HL-60/S4 treated with phorbol 12-myristate 13-acetate at 8.2 ng/mL for 4 days and 3 days (cell line): Measurements from ENCODE around the gene DOP1A.

Source experiments
- in situ Hi-C: fragments of 300-500 bp; cut with MboI; formaldehyde crosslinking; loops from 2 replicates; pipeline ENCODE4 v1.15.0; 2022; ENCODE audit warnings: low sequenced_read_pairs

Gene DOP1A

DNA sequence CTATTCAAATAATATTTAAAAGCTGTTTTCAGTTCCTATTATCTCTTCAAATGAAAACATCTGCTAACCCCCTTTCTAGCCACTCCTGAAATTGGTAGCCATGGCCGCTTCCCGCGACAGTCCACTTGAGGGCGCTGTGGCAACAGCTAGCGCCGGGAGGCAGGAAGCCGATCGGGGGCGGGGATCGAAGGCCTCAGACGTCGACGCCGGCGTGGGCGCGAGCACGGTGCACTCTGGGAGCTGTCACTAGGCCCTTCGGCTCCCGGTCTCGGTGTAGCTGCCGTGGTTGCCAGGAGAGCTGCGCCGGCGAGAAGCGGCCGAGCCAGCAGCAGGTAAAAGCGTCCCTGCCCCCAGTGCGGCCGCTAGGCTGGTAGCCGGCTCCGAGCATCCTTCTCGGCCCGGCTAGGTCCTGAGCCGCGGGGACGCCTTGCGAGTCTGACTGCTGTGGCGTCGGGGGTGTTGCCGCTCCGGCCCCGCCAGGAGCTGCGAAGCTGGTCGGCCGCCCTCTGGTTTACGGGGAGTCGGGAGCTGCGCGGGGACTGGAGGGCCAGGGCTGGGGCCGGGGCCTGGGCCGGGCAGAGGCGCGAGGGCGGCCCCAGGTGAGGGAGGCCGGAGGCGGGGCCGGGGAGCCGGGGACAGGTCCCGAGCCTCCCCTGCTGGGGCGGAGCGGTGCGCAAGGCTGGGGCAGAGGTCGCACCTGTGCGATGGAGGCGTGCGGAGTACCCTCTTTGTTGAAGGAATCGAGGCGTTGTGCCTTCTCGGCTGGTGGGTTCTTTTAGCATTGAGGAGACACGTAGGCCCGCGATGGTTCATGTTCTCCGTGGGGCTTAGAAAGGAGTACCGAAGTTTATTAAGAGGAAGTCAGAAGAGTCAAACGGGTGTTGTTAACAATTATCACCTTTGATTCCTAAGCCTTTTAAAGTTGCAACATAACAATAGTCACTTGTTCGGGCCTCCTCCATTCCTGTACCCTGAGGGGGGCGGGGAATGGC is at the start of gene DOP1A:
TSS of gene DOP1A (plus strand) at position 224 of the 992 bp plus-strand sequence. CDS start 29,307 bp downstream, outside the sequence.
- in situ Hi-C loops: no loop called here

- in situ Hi-C loops: no loop called here
Measured at GRCh38 chr6:83019741-83020140, 47.7 kb upstream of the DOP1A start.

GRCh38 chr6:83031689-83032088 is 35.8 kb upstream of the DOP1A start:
- in situ Hi-C loops: no loop called here

GRCh38 chr6:83038246-83038645 is 29.2 kb upstream of the DOP1A start:
- in situ Hi-C loops: no loop called here

DNA sequence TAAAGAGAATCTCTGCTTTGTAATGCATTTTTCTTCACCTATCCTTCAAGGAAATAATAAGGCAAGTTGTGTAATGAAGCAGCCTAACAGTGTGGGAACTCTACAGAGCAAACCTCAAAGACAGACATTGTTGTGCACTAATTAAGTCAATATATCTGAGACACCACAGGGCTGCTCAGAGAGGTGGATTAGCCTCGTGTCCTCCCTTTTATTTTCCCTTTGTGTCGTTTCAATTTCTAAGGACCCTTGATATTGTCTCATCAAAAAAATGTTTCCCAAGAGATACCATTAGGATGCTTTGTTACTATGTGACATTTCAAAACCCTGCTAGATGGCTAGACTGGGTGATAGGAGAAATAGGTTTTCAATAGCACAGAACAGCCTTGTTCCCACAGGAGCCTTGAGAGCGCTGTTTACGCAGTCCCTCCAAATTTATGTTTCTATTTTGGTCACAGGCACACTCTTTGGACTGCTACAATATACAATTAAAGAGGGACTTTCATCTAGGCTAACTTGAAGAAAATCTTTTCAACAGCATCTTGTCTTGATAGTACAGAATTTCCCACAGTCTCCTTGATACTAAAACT is 24.9 kb upstream of the DOP1A start:
- in situ Hi-C loops: no loop called here

DNA sequence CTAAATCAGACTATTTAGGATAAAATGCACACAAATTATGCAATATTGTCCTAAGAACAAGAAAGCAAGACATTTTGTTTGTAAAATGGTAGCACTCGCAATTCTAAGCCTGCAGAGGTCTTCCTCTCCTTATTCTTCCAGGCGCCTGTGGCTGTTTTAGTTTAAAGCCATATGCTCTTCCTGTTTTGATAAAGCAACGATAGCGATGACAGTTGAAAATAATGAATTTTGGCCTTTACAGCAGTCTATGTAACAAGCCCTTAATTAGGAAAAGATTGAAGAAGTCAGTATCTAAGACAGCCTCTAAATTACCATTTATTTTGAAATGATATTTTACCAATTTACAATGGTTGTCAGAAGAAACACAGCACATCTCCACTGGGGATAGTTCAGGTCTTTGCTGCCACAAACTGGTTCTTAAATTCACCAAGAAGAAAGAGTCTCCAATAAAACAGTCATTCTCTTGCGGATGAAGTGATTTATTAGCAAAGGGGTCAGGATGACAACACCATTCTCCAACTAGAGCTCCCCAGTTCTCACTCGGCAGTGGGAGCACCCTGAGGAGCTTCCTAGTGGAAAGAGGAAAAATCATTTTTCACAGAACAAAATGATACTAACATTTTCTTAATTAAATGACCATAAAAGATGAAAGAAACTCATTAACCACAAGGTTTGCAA is 23.2 kb upstream of the DOP1A start:
- in situ Hi-C loops: no loop called here

- in situ Hi-C loops: no loop called here
Measured at GRCh38 chr6:83047065-83047754, 20.3 kb upstream of the DOP1A start.

GRCh38 chr6:83051377-83052172 is 15.9 kb upstream of the DOP1A start:
- in situ Hi-C loops: loop anchor here (10.0 kb wide), 1 partner anchor 797 kb away; no protein-coding TSS in a partner anchor

DNA sequence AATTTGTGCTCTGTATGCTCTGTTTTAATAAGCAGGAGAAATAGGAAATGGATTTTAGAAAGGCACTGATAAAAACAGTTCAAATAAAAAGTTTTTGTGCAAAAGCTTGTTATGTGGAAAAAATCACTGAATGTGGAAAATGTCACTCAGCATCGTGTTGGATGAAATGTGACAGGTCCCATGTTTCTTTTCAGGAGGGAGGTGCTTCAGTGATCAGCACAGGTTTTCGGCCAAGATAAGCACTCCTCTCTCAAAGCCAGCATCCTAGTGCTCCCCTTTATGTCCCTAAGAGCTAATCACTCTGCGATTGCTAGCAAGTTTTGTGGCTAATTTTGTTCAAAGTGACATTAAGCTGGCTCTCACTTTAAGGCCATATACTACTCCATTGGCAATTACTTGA is 13.8 kb upstream of the DOP1A start:
- in situ Hi-C loops: loop anchor here (10.0 kb wide), 1 partner anchor 799 kb away; no protein-coding TSS in a partner anchor

- in situ Hi-C loops: loop anchor here (10.0 kb wide), 1 partner anchor 801 kb away; no protein-coding TSS in a partner anchor
Measured at GRCh38 chr6:83055366-83055964, 12.0 kb upstream of the DOP1A start.

DNA sequence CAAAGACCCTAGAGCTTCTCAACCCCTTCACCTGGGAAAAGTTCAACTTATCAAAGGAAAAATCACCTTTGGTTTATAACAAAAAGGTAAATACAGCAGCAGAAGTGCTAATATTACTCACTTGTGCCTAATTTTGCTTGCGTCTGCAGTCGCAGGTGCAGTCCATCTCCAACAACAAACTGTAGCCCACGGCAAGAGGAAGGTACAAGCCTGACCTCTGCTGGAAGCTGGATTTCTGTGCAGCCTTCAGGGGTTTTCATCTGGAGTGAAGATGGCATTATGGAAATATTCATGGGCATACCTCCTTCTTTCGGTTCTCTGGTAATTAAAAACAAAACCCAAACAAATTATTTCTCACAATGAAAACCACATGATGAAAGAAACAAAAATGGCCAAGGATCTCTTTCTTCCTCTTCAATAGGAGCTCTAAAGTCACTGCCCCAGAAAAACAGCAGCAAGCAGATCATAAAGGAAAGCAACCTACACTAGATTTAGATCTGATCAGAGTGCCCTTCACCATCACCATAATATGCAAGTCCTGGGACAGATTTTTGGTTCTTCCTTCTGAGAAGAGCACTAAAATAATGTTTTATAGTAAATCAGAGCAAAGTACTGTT is 9.7 kb upstream of the DOP1A start:
- in situ Hi-C loops: loop anchor here (10.0 kb wide), 1 partner anchor 803 kb away; no protein-coding TSS in a partner anchor

DNA sequence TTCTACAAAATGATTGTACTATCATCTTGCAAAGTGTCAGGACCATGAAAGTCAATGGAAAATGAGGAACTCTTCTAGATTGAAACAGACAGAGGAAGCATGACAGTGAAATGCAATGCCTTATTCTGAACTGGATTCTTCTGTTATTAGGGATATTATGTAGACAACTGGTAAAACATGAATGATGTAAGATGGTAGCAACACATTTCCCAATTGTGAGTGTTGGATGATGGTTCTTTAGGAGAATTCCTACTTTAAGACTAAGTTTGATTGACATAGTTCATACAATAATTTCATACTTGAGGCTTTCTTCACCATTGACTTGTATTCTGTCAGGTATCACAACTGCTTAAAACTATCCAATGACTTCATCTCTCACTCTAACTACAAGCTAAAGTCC is 6.3 kb upstream of the DOP1A start:
- in situ Hi-C loops: no loop called here

DNA sequence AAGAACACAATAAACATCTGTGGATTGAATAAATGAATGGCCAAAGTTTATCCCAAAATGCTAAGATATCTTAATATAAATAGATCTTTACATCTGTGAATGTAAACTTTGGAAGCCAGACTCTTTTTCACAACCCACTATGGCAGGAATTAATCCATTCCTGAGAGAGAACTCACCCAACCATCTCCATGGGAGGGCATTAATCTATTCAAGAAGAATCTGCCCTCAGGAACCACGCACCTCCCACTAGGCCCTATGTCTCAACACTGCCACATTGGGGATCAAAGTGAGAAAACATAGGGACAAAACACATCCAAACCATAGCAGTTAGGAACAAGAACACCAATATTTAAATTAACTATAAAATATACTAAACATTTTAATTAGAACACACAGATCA is 5.2 kb upstream of the DOP1A start:
- in situ Hi-C loops: no loop called here

- in situ Hi-C loops: no loop called here
Measured at GRCh38 chr6:83065511-83066192, 1.8 kb upstream of the DOP1A start, which contains the start of gene UBE3D. Gene UBE3D (minus strand): TSS chr6:83065841. CDS start chr6:83065718, 123 bp downstream.

GRCh38 chr6:83068616-83069015 is 1.1 kb downstream of the DOP1A start:
- in situ Hi-C loops: no loop called here

- in situ Hi-C loops: no loop called here
Measured at GRCh38 chr6:83069633-83070032, 2.2 kb downstream of the DOP1A start.

DNA sequence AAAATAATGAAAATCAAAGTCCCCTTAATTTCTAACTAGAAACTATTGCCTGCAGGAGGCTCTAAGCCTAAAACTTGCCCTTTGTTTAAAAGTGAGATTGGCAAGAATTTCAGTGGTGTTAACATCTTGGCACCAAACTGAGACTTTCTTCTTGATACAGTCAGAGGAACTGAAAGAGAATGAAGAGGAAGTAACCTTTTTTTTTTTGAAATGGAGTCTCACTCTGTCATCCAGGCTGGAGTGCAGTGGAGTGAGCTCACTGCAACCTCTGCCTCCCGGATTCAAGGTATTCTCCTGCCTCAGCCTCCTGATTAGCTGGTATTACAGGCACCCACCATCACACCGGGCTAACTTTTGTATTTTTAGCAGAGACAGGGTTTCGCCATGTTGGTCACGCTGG is 3.6 kb downstream of the DOP1A start:
- in situ Hi-C loops: no loop called here

- in situ Hi-C loops: no loop called here
Measured at GRCh38 chr6:83071707-83072106, 4.2 kb downstream of the DOP1A start.
